ENCODE data around the gene MKLN1. TPM values are rescaled to one million over a fixed set of nuclear protein-coding genes. Genes with fewer than 3 reads are reported as not detected.

MKLN1 gene
- total RNA-seq, 2 donors from 2014 or later, result 46.7 to 56.2 TPM

GRCh38 chr7:131372554-131372953, 44.9 kb downstream of the MKLN1 start:
- DNase-seq (ENCODE audit: low spot score) (no peak), ATAC-seq (no peak)
- H3K27ac Mint-ChIP-seq, result no peak overlapping the region
- no peaks in the 10 kb centered on the region for H3K36me3 Mint-ChIP-seq
- no peaks in the 10 kb centered on the region for H3K9me3 Mint-ChIP-seq
- H3K4me1 Mint-ChIP-seq (ENCODE audit: low read depth in 2 of 2), result peaks cover 33 to 56% of the 10 kb centered on the region in 2 donors
- no peak overlapping the region for H3K4me3 Mint-ChIP-seq
- H3K27me3 Mint-ChIP-seq, result no peaks in the 10 kb centered on the region

- ATAC-seq, result no peak
- Mint-ChIP-seq H3K4me3 (no peak overlapping the region), H3K27me3 (no peaks in the 10 kb centered on the region), H3K4me1 (ENCODE audit: low read depth in 2 of 2) (peaks cover 29 to 39% of the 10 kb centered on the region in 2 donors), H3K36me3 (no peaks in the 10 kb centered on the region), H3K9me3 (no peaks in the 10 kb centered on the region), H3K27ac (no peak overlapping the region)
- no peak for DNase-seq (ENCODE audit: low spot score)
These were observed 47.1 kb downstream of the MKLN1 start for GRCh38 chr7:131374821-131375220.

- Mint-ChIP-seq H3K4me3 (no peak overlapping the region), H3K27ac (no peak overlapping the region)
These were observed 53.6 kb downstream of the MKLN1 start for GRCh38 chr7:131381069-131381838.

GRCh38 chr7:131383417-131384285, 56.0 kb downstream of the MKLN1 start:
- DNase-seq (ENCODE audit: low spot score) (no peak), ATAC-seq (no peak)
- Mint-ChIP-seq H3K36me3 (no peaks in the 10 kb centered on the region), H3K27ac (no peak overlapping the region), H3K4me3 (no peak overlapping the region), H3K4me1 (ENCODE audit: low read depth in 2 of 2) (peaks cover 21 to 36% of the 10 kb centered on the region in 2 donors), H3K9me3 (no peaks in the 10 kb centered on the region), H3K27me3 (no peaks in the 10 kb centered on the region)

More at GRCh38 chr7:131381069-131381838, 53.6 kb downstream of the MKLN1 start:
- ATAC-seq (no peak), DNase-seq (ENCODE audit: low spot score) (no peak)
- peaks cover 21 to 37% of the 10 kb centered on the region in 2 donors for H3K4me1 Mint-ChIP-seq (ENCODE audit: low read depth in 2 of 2)
- H3K36me3 Mint-ChIP-seq, result no peaks in the 10 kb centered on the region
- H3K27me3 Mint-ChIP-seq, result no peaks in the 10 kb centered on the region
- no peaks in the 10 kb centered on the region for H3K9me3 Mint-ChIP-seq

GRCh38 chr7:131384286-131384635, 56.6 kb downstream of the MKLN1 start:
- no peaks in the 10 kb centered on the region for H3K36me3 Mint-ChIP-seq
- no peak for DNase-seq (ENCODE audit: low spot score)
- no peaks in the 10 kb centered on the region for H3K9me3 Mint-ChIP-seq
- H3K4me3 Mint-ChIP-seq, result no peak overlapping the region
- no peaks in the 10 kb centered on the region for H3K27me3 Mint-ChIP-seq
- no peak for ATAC-seq
- no peak overlapping the region for H3K27ac Mint-ChIP-seq
- H3K4me1 Mint-ChIP-seq (ENCODE audit: low read depth in 2 of 2), result peaks cover 21 to 32% of the 10 kb centered on the region in 2 donors

GRCh38 chr7:131385039-131385605, 57.4 kb downstream of the MKLN1 start:
- Mint-ChIP-seq H3K4me3 (no peak overlapping the region), H3K27ac (no peak overlapping the region), H3K27me3 (no peaks in the 10 kb centered on the region), H3K36me3 (no peaks in the 10 kb centered on the region), H3K9me3 (no peaks in the 10 kb centered on the region), H3K4me1 (ENCODE audit: low read depth in 2 of 2) (peaks cover 21 to 30% of the 10 kb centered on the region in 2 donors)
- no peak for DNase-seq (ENCODE audit: low spot score)
- ATAC-seq, result no peak

- H3K36me3 Mint-ChIP-seq, result no peaks in the 10 kb centered on the region
- peaks cover 16 to 29% of the 10 kb centered on the region in 2 donors for H3K4me1 Mint-ChIP-seq (ENCODE audit: low read depth in 2 of 2)
- DNase-seq (ENCODE audit: low spot score) (no peak), ATAC-seq (no peak)
- no peak overlapping the region for H3K4me3 Mint-ChIP-seq
- no peak overlapping the region for H3K27ac Mint-ChIP-seq
- H3K9me3 Mint-ChIP-seq, result no peaks in the 10 kb centered on the region
- H3K27me3 Mint-ChIP-seq, result no peaks in the 10 kb centered on the region
These were observed 60.5 kb downstream of the MKLN1 start for GRCh38 chr7:131388126-131388525.

GRCh38 chr7:131390275-131390674, 62.6 kb downstream of the MKLN1 start:
- Mint-ChIP-seq H3K4me3 (no peak overlapping the region), H3K27ac (no peak overlapping the region), H3K27me3 (no peaks in the 10 kb centered on the region), H3K36me3 (no peaks in the 10 kb centered on the region), H3K4me1 (ENCODE audit: low read depth in 2 of 2) (peaks cover 8 to 11% of the 10 kb centered on the region in 2 donors), H3K9me3 (no peaks in the 10 kb centered on the region)
- DNase-seq (ENCODE audit: low spot score) (no peak), ATAC-seq (no peak)

GRCh38 chr7:131391145-131391544, 63.5 kb downstream of the MKLN1 start:
- Mint-ChIP-seq H3K4me3 (no peak overlapping the region), H3K27ac (no peak overlapping the region), H3K4me1 (ENCODE audit: low read depth in 2 of 2) (peaks cover 8% of the 10 kb centered on the region in 2 donors), H3K36me3 (no peaks in the 10 kb centered on the region), H3K9me3 (no peaks in the 10 kb centered on the region), H3K27me3 (no peaks in the 10 kb centered on the region)
- ATAC-seq (no peak), DNase-seq (ENCODE audit: low spot score) (no peak)

GRCh38 chr7:131400681-131401176, 73.1 kb downstream of the MKLN1 start:
- Mint-ChIP-seq H3K9me3 (peaks cover 3% of the 10 kb centered on the region), H3K36me3 (peaks cover 20% of the 10 kb centered on the region), H3K4me3 (no peak overlapping the region), H3K27ac (no peak overlapping the region), H3K4me1 (ENCODE audit: low read depth in 2 of 2) (peaks cover 13 to 16% of the 10 kb centered on the region in 2 donors), H3K27me3 (no peaks in the 10 kb centered on the region)
- ATAC-seq, result no peak
- DNase-seq (ENCODE audit: low spot score), result no peak

GRCh38 chr7:131401194-131401593, 73.5 kb downstream of the MKLN1 start:
- peaks cover 13 to 16% of the 10 kb centered on the region in 2 donors for H3K4me1 Mint-ChIP-seq (ENCODE audit: low read depth in 2 of 2)
- no peak for ATAC-seq
- no peak overlapping the region for H3K27ac Mint-ChIP-seq
- H3K27me3 Mint-ChIP-seq, result no peaks in the 10 kb centered on the region
- peaks cover 20% of the 10 kb centered on the region for H3K36me3 Mint-ChIP-seq
- peaks cover 3% of the 10 kb centered on the region for H3K9me3 Mint-ChIP-seq
- no peak for DNase-seq (ENCODE audit: low spot score)
- H3K4me3 Mint-ChIP-seq, result no peak overlapping the region

GRCh38 chr7:131403322-131403721, 75.6 kb downstream of the MKLN1 start:
- Mint-ChIP-seq H3K27me3 (no peaks in the 10 kb centered on the region), H3K36me3 (peaks cover 20% of the 10 kb centered on the region), H3K27ac (no peak overlapping the region), H3K4me3 (no peak overlapping the region), H3K4me1 (ENCODE audit: low read depth in 2 of 2) (peaks cover 18 to 22% of the 10 kb centered on the region in 2 donors), H3K9me3 (peaks cover 3% of the 10 kb centered on the region)
- DNase-seq (ENCODE audit: low spot score), result no peak
- no peak for ATAC-seq

- Mint-ChIP-seq H3K36me3 (peaks cover 18% of the 10 kb centered on the region), H3K27me3 (no peaks in the 10 kb centered on the region), H3K9me3 (peaks cover 3% of the 10 kb centered on the region), H3K27ac (no peak overlapping the region), H3K4me1 (ENCODE audit: low read depth in 2 of 2) (peaks cover 22% of the 10 kb centered on the region in 2 donors), H3K4me3 (no peak overlapping the region)
- no peak for ATAC-seq
- no peak for DNase-seq (ENCODE audit: low spot score)
These were observed 76.7 kb downstream of the MKLN1 start for GRCh38 chr7:131404226-131404911.

All from natural killer cell treated with Interleukin-12 subunit alpha and Interleukin-12 subunit beta and Interleukin-15 and Interleukin-18, amount 100 ng/mL, for 72 hours (primary cell).